B cell (primary cell): ENCODE results near the gene NOTCH4. TPM values are rescaled to one million over a fixed set of nuclear protein-coding genes. Genes with fewer than 3 reads are reported as not detected.
"Not testable (repeated sequence)": the region's sequence is repeated elsewhere in the genome, so short reads cannot be mapped to it uniquely, and the experiment has no call there.

ENCODE experiments used
- ATAC-seq: fragments of 200-7000 bp; cut with Tn5 transposase; one replicate; pipeline ENCODE4 v1.10.0; 2021; ENCODE audit warnings: low read depth, mild to moderate bottlenecking, moderate number of reproducible peaks, moderate library complexity
- CTCF ChIA-PET: fragments of 350-600 bp; sonication (Branson Sonifier 250); formaldehyde crosslinking; loops from one replicate; lab custom pipeline; 2021; ENCODE audit warnings: antibody characterized with exemption, inconsistent platforms; lab: Charles Lee
- POLR2A ChIA-PET: fragments of 350-600 bp; sonication (Branson Sonifier 250); formaldehyde crosslinking; loops from one replicate; lab custom pipeline; 2021; ENCODE audit warnings: antibody characterized with exemption; lab: Charles Lee
- DNase-seq: peaks from one replicate; pipeline ENCODE4 v3.0.0; 2013
- H2AFZ ChIP-seq: 2 replicates; pipeline ENCODE4 v1.6.1; 2012; ENCODE audit warnings: mild to moderate bottlenecking, low read depth, low read length; ENCODE audit not compliant: insufficient read depth, poor library complexity, severe bottlenecking
- H3K27ac ChIP-seq, 2 donors: 1 replicate in 1 of 2; 2 replicates in 1 of 2; pipeline ENCODE4 v1.5.1; 2012 to 2013; ENCODE audit warnings: low read length in 2 of 2, mild to moderate bottlenecking in 2 of 2, moderate library complexity in 1 of 2
- H3K27me3 ChIP-seq, 4 experiments: fragments of 200-600 bp in 1 of 4; sonication (generic) in 1 of 4; replicated peaks in 1 of 4; 1 replicate in 2 of 4; 2 replicates in 2 of 4; pipeline versions ENCODE4 v1.6.1 to v1.7.0; 2013 to 2016; ENCODE audit warnings: low read length in 3 of 4, mild to moderate bottlenecking in 2 of 4, mixed read lengths in 1 of 4, moderate library complexity in 1 of 4; ENCODE audit not compliant: insufficient read depth in 4 of 4, control insufficient read depth in 3 of 4; ENCODE audit errors: control extremely low read depth in 1 of 4
- H3K36me3 ChIP-seq, 2 experiments: replicated peaks in 1 of 2; 1 replicate in 1 of 2; 2 replicates in 1 of 2; pipeline versions ENCODE4 v1.6.1 to v1.7.1; 2013; ENCODE audit warnings: low read length in 1 of 2; ENCODE audit not compliant: insufficient read depth in 2 of 2, control insufficient read depth in 1 of 2; ENCODE audit errors: control extremely low read depth in 1 of 2, extremely low read depth in 1 of 2
- H3K4me1 ChIP-seq, 2 donors: fragments of 200-600 bp in 1 of 2; sonication (generic) in 1 of 2; 1 replicate in 1 of 2; 2 replicates in 1 of 2; pipeline versions ENCODE4 v1.5.1 to v1.6.1; 2013 to 2017; ENCODE audit warnings: low read length in 2 of 2; ENCODE audit not compliant: control insufficient read depth in 2 of 2, insufficient read depth in 2 of 2
- H3K4me2 ChIP-seq: replicated peaks from 2 replicates; pipeline ENCODE3; 2012; ENCODE audit warnings: mild to moderate bottlenecking, low read depth, low read length; ENCODE audit not compliant: poor library complexity, severe bottlenecking
- H3K4me3 ChIP-seq, 5 experiments: fragments of 200-600 bp in 1 of 5; sonication (generic) in 1 of 5; 1 replicate in 3 of 5; 2 replicates in 2 of 5; pipeline versions ENCODE4 v1.5.1 to v1.7.0; 2011 to 2016; ENCODE audit warnings: low read length in 4 of 5, mild to moderate bottlenecking in 4 of 5, low read depth in 2 of 5, control low read depth in 1 of 5, moderate library complexity in 1 of 5; ENCODE audit not compliant: insufficient read depth in 1 of 5; ENCODE audit errors: control extremely low read depth in 1 of 5, extremely low read depth in 1 of 5
- H3K79me2 ChIP-seq: fragments of 200-600 bp; sonication (generic); one replicate; pipeline ENCODE4 v1.6.0; 2016; ENCODE audit warnings: low read length; ENCODE audit not compliant: control insufficient read depth, insufficient read depth
- H3K9ac ChIP-seq: fragments of 200-600 bp; sonication (generic); 2 replicates; pipeline ENCODE4 v1.6.1; 2017; ENCODE audit warnings: mild to moderate bottlenecking, low read length, moderate library complexity
- H3K9me3 ChIP-seq, 3 donors: one replicate each; pipeline versions ENCODE4 v1.6.1 to v1.7.1; 2013; ENCODE audit warnings: low read length in 2 of 3; ENCODE audit not compliant: control insufficient read depth in 2 of 3, insufficient read depth in 1 of 3; ENCODE audit errors: control extremely low read depth in 1 of 3
- H4K20me1 ChIP-seq: 2 replicates; pipeline ENCODE4 v1.6.0; 2012; ENCODE audit warnings: mild to moderate bottlenecking, low read length; ENCODE audit not compliant: insufficient read depth, control insufficient read depth, poor library complexity, severe bottlenecking
- H3K27ac Mint-ChIP-seq: one replicate; pipeline ENCODE4 v1.8.0; 2021; ENCODE audit warnings: mixed read lengths
- H3K27me3 Mint-ChIP-seq: one replicate; pipeline ENCODE4 v1.8.0; 2021; ENCODE audit warnings: mixed read lengths
- H3K4me1 Mint-ChIP-seq: one replicate; pipeline ENCODE4 v1.8.0; 2021; ENCODE audit warnings: mixed read lengths
- H3K4me3 Mint-ChIP-seq: one replicate; pipeline ENCODE4 v1.8.0; 2021; ENCODE audit warnings: mixed read lengths
- H3K9me3 Mint-ChIP-seq: one replicate; pipeline ENCODE4 v1.8.0; 2022; ENCODE audit warnings: mixed read lengths; ENCODE audit not compliant: insufficient read depth
- EZH2 ChIP-seq: IDR thresholded peaks from 2 replicates; pipeline ENCODE4 v1.6.1; 2012; ENCODE audit warnings: borderline replicate concordance, low read depth, mild to moderate bottlenecking, moderate library complexity, low read length; ENCODE audit not compliant: insufficient read depth, poor library complexity, severe bottlenecking
- WGBS: methylation state at CpG from one replicate; pipeline ENCODE4 v1.1.5; 2013; ENCODE audit warnings: missing lambda C conversion rate; ENCODE audit not compliant: insufficient coverage; 5-methylcytosine and 5-hydroxymethylcytosine counted together
- intact Hi-C: fragments of 100-400 bp; cut with micrococcal nuclease; formaldehyde crosslinking; loops from one replicate; pipeline ENCODE4 v1.10.0; 2022
- polyA plus RNA-seq: library from polyadenylated mRNA; depleted of rRNA; stranded (reverse); fragments of >200 nt; gene quantifications from 2 replicates; pipeline ENCODE4 v1.2.3, GENCODE V29; 2012
- total RNA-seq, 2 donors: library from RNA; stranded (reverse); fragments of 120-200 nt in 1 of 2; gene quantifications; 1 replicate in 1 of 2; 2 replicates in 1 of 2; pipeline versions ENCODE4 v1.2.3 to v1.2.4, GENCODE V29; 2013 to 2022
- TF ChIP-seq, protein P1 (sequence below): fragments of 200-600 bp; IDR thresholded peaks from one replicate; pipeline ENCODE4 v1.8.0; 2022; ENCODE audit warnings: antibody characterized with exemption, mild to moderate bottlenecking

Gene NOTCH4
- total and polyA plus RNA-seq, 2 donors (not counting 1 experiment from before 2014, with no cell fraction given), result 6.3 to 10.3 TPM

DNA sequence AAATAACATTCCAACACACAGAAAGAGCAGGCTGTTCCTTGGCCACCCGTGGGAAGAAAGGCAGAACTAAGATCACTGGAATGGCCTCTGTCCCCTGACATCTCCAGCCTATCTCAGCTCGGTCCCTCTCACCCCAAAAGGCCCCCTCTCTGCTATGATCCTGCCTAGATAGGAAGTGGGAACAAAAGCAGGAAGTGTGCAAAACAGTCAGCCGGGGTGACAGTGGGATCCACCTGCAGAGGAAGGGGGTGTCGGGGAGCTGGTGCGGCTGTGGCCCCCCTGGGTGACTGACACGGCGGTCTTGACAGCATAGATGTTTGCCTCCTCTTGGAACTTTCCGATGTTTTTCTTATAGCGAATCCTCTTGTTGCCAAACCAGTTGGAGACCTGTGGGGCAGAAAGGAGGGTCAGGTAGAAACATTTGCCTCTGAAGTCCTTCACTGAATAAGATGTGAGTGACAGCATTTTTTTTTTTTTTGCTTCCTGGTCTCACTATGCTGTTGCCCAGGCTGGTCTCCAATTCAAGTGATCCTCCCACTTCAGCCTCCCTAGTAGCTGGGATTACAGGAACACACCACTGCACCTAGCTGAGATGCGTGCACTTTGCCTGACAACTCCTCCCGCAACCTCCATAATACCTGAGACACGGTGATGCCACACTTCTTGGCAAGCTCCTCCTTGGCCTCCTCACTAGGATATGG is 36.7 kb downstream of the NOTCH4 start:
- CTCF ChIA-PET, result interaction anchor here (0.7 kb wide), 1 partner anchor 604 kb away, joined by 3 read pairs; no protein-coding TSS in a partner anchor

DNA sequence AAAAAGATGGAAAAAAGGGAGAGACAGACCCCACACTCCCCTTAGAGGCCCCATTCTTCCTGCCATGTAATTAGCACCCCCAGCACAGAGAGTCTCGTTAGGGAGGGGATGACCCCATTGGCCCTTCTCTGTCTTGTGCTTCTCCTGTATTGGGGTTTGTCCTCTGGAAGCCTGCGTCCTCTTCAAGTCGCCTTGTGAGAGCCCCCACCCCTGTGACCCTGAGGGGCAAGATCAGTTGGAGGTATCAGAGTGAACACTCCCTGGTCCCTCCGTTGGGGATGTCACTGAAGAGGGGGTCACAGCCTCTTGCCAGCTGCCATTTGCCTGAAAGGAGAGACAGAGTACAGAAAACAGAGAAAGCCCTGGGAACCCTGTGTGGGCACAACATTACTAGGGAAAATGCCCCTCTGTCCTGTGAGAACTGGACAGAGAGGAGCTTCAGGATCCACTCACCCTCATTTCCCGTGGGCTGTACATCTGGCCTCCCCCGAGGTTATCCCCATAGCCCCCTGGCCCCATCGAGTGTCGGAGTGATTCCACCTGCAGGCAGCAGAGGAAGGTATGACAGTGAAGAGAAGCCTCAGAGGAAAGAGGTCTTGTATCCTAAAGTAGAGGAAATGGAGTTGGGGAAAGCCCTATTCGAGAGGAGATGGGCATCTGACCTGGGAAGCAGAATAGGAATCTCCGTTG is 37.6 kb downstream of the NOTCH4 start:
- WGBS, result 82% methylated on average over 5 of the region's 10 CpGs
- H3K4me2 ChIP-seq, H3K27me3 ChIP-seq, H4K20me1 ChIP-seq, POLR2A ChIA-PET, H3K27me3 Mint-ChIP-seq, H3K9me3 Mint-ChIP-seq, H3K4me3 ChIP-seq, H2AFZ ChIP-seq, intact Hi-C loops, H3K9ac ChIP-seq, DNase-seq, ATAC-seq, CTCF ChIA-PET, H3K9me3 ChIP-seq: not testable (repeated sequence)
- Histone ChIP-seq H3K36me3 (peaks cover 0 to 56% of the 10 kb centered on the region in 2 experiments), H3K4me1 (peaks cover 28 to 39% of the 10 kb centered on the region in 2 donors), H3K27ac (peak overlapping the region; percentile 50 to 51), H3K79me2 (peaks cover 54% of the 10 kb centered on the region)
- Mint-ChIP-seq H3K4me3 (peak overlapping the region; percentile 8), H3K4me1 (peaks cover 49% of the 10 kb centered on the region), H3K27ac (peak overlapping the region; percentile 88)

More for the DNA sequence above, 36.7 kb downstream of the NOTCH4 start:
- H3K27ac ChIP-seq, result peak overlapping the region; percentile 33 to 51
- intact Hi-C loops, result no loop called here
- no peaks in the 10 kb centered on the region for H3K27me3 Mint-ChIP-seq
- TF ChIP-seq, protein P1, sequence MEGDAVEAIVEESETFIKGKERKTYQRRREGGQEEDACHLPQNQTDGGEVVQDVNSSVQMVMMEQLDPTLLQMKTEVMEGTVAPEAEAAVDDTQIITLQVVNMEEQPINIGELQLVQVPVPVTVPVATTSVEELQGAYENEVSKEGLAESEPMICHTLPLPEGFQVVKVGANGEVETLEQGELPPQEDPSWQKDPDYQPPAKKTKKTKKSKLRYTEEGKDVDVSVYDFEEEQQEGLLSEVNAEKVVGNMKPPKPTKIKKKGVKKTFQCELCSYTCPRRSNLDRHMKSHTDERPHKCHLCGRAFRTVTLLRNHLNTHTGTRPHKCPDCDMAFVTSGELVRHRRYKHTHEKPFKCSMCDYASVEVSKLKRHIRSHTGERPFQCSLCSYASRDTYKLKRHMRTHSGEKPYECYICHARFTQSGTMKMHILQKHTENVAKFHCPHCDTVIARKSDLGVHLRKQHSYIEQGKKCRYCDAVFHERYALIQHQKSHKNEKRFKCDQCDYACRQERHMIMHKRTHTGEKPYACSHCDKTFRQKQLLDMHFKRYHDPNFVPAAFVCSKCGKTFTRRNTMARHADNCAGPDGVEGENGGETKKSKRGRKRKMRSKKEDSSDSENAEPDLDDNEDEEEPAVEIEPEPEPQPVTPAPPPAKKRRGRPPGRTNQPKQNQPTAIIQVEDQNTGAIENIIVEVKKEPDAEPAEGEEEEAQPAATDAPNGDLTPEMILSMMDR, result no peak
- TF ChIP-seq EZH2, result no peak
- POLR2A ChIA-PET, result no interaction called here
- H4K20me1 ChIP-seq, result no peaks in the 10 kb centered on the region
- no peak overlapping the region for H3K9ac ChIP-seq
- ATAC-seq, result no peak
- DNase-seq, result no peak
- H3K27me3 ChIP-seq, result no peaks in the 10 kb centered on the region
- peaks cover 30 to 47% of the 10 kb centered on the region in 2 donors for H3K4me1 ChIP-seq
- H3K4me2 ChIP-seq, result peak overlapping the region; percentile 19
- 21% methylated on average over 8 of the region's 12 CpGs for WGBS
- H3K4me1 Mint-ChIP-seq, result peaks cover 55% of the 10 kb centered on the region
- H3K27ac Mint-ChIP-seq, result peak overlapping the region; percentile 88
- peak overlapping the region; percentile 52 for H3K4me3 Mint-ChIP-seq
- no peaks in the 10 kb centered on the region for H3K9me3 ChIP-seq
- no peak overlapping the region for H3K4me3 ChIP-seq
- H3K36me3 ChIP-seq, result peaks cover 0 to 58% of the 10 kb centered on the region in 2 experiments
- H2AFZ ChIP-seq, result no peak overlapping the region
- no peaks in the 10 kb centered on the region for H3K9me3 Mint-ChIP-seq
- H3K79me2 ChIP-seq, result peaks cover 62% of the 10 kb centered on the region

DNA sequence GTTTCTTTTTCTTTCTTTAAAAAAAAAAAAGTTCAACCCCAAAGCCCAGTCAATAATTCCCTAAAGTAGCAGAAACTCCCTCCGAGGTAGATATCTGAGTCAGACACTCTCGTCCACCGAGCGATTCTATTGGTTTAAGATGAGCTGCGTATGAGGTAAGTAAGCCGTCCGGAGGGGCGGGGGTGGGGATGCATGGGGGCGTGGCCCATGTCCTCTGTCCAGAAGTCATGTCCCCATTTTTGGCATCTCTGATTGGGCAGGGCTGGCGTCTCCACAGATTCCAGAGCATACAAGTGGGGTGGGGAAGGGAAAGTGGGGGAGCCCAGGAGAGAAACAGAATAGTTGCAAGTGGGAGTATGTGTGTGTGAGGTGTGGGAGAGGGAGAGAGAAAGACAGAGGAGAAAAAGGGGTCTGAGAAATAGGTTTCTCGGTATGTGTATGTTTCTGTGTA is 38.2 kb downstream of the NOTCH4 start:
- H3K27me3 Mint-ChIP-seq, H3K4me3 Mint-ChIP-seq, H2AFZ ChIP-seq, POLR2A ChIA-PET, H3K9me3 ChIP-seq, ATAC-seq, CTCF ChIA-PET, H3K9ac ChIP-seq, intact Hi-C loops, H4K20me1 ChIP-seq, H3K9me3 Mint-ChIP-seq, H3K4me3 ChIP-seq, H3K27me3 ChIP-seq, H3K4me2 ChIP-seq: not testable (repeated sequence)
- peak; percentile 47 for DNase-seq
- Histone ChIP-seq H3K79me2 (peaks cover 48% of the 10 kb centered on the region), H3K4me1 (peaks cover 23 to 33% of the 10 kb centered on the region in 2 donors), H3K27ac (peak overlapping the region; percentile 50 to 51), H3K36me3 (peaks cover 0 to 57% of the 10 kb centered on the region in 2 experiments)
- Mint-ChIP-seq H3K27ac (peak overlapping the region; percentile 88), H3K4me1 (peaks cover 45% of the 10 kb centered on the region)
- 100% methylated on average over 2 of the region's 11 CpGs for WGBS
